Vagina (tissue), 2 donors: ENCODE data around the gene SLC39A7. TPM values are rescaled to one million over a fixed set of nuclear protein-coding genes. Genes with fewer than 3 reads are reported as not detected.

ENCODE experiments used
- DNase-seq, 2 donors: peaks; one replicate each; pipeline ENCODE4 v3.0.0-alpha.2; 2017; ENCODE audit errors: extremely low spot score in 2 of 2
- H3K27ac ChIP-seq: fragments of 200-600 bp; sonication (generic); one replicate; pipeline ENCODE4 v1.5.1; 2019
- H3K27me3 ChIP-seq: fragments of 200-600 bp; sonication (generic); one replicate; pipeline ENCODE4 v1.5.1; 2019
- H3K36me3 ChIP-seq, 2 donors: fragments of 200-600 bp; sonication (generic); one replicate each; pipeline ENCODE4 v1.5.1; 2017 to 2019
- H3K4me1 ChIP-seq: fragments of 200-600 bp; sonication (generic); one replicate; pipeline ENCODE4 v1.5.1; 2019
- H3K4me3 ChIP-seq, 2 donors: fragments of 200-600 bp; sonication (generic); 1 replicate in 1 of 2; 2 replicates in 1 of 2; pipeline ENCODE4 v1.5.1; 2016 to 2019
- H3K9me3 ChIP-seq: fragments of 200-600 bp; sonication (generic); one replicate; pipeline ENCODE4 v1.5.1; 2019
- CTCF ChIP-seq, 3 experiments: fragments of 450-650 bp in 2 of 3; fragments of 200-600 bp in 1 of 3; sonication (generic) in 1 of 3; IDR thresholded peaks; one replicate each; pipeline ENCODE4 v1.5.1; 2017 to 2019; ENCODE audit warnings: antibody characterized with exemption in 3 of 3, mild to moderate bottlenecking in 2 of 3, moderate library complexity in 2 of 3
- POLR2A ChIP-seq, 2 donors: fragments of 450-650 bp; IDR thresholded peaks; one replicate each; pipeline ENCODE4 v1.6.1; 2017; ENCODE audit warnings: antibody characterized with exemption in 2 of 2, mild to moderate bottlenecking in 2 of 2, moderate library complexity in 2 of 2
- POLR2AphosphoS5 ChIP-seq, 2 donors: sonication (generic); formaldehyde crosslinking; IDR thresholded peaks; one replicate each; pipeline ENCODE4 v1.9.0; 2017; ENCODE audit warnings: antibody characterized with exemption in 2 of 2, mild to moderate bottlenecking in 2 of 2, low read depth in 1 of 2; ENCODE audit not compliant: insufficient read depth in 1 of 2
- intact Hi-C: fragments of 100-400 bp; cut with DNase I; formaldehyde crosslinking; loops from one replicate; pipeline ENCODE4 v1.15.1; 2023
- total RNA-seq: library from RNA; depleted of rRNA; stranded (reverse); fragments of >200 nt; gene quantifications from one replicate; pipeline ENCODE4 v1.2.3, GENCODE V29; 2016

SLC39A7 gene
- total RNA-seq, 1 donor from 2014 or later: 36.3 TPM

- DNase-seq: no peak
- no peak overlapping the region for H3K27ac ChIP-seq
- H3K4me3 ChIP-seq: no peak overlapping the region
- no peaks in the 10 kb centered on the region for H3K36me3 ChIP-seq
- no peaks in the 10 kb centered on the region for H3K4me1 ChIP-seq
- TF ChIP-seq POLR2AphosphoS5 (IDR thresholded peaks at IDR 0.05; ENCODE audit: insufficient read depth in 1 of 2, low read depth in 1 of 2): no peak
- TF ChIP-seq CTCF (IDR thresholded peaks at IDR 0.05): no peak
- intact Hi-C loops: no loop called here
- no peaks in the 10 kb centered on the region for H3K9me3 ChIP-seq
- no peaks in the 10 kb centered on the region for H3K27me3 ChIP-seq
These were observed 30.3 kb upstream of the SLC39A7 start for GRCh38 chr6:33170176-33171015.

- intact Hi-C loops: no loop called here
- Histone ChIP-seq H3K4me3 (no peak overlapping the region), H3K4me1 (no peaks in the 10 kb centered on the region), H3K9me3 (no peaks in the 10 kb centered on the region), H3K36me3 (no peaks in the 10 kb centered on the region), H3K27me3 (no peaks in the 10 kb centered on the region), H3K27ac (no peak overlapping the region)
- TF ChIP-seq CTCF (IDR thresholded peaks at IDR 0.05) (no peak), POLR2AphosphoS5 (IDR thresholded peaks at IDR 0.05; ENCODE audit: insufficient read depth in 1 of 2, low read depth in 1 of 2) (no peak)
- DNase-seq: no peak
These were observed 29.4 kb upstream of the SLC39A7 start for GRCh38 chr6:33171016-33171879.

GRCh38 chr6:33171880-33172687 lies 28.6 kb upstream of the SLC39A7 start:
- TF ChIP-seq POLR2A (IDR thresholded peaks at IDR 0.05): no peak
- Histone ChIP-seq H3K4me3 (no peak overlapping the region), H3K9me3 (no peaks in the 10 kb centered on the region), H3K27me3 (no peaks in the 10 kb centered on the region), H3K36me3 (no peaks in the 10 kb centered on the region), H3K4me1 (no peaks in the 10 kb centered on the region), H3K27ac (no peak overlapping the region)
- intact Hi-C loops: no loop called here
- DNase-seq: no peak

- Histone ChIP-seq H3K4me1 (no peaks in the 10 kb centered on the region), H3K27me3 (no peaks in the 10 kb centered on the region), H3K4me3 (no peak overlapping the region), H3K36me3 (no peaks in the 10 kb centered on the region), H3K27ac (no peak overlapping the region), H3K9me3 (no peaks in the 10 kb centered on the region)
- intact Hi-C loops: no loop called here
- no peak for DNase-seq
- TF ChIP-seq CTCF (IDR thresholded peaks at IDR 0.05) (peak in 1 of 3 experiments; percentile 23), POLR2AphosphoS5 (IDR thresholded peaks at IDR 0.05; ENCODE audit: insufficient read depth in 1 of 2, low read depth in 1 of 2) (no peak)
These were observed 27.8 kb upstream of the SLC39A7 start for GRCh38 chr6:33172688-33173534.
